Neutrophil (primary cell): Measurements from ENCODE around the gene RGP1.

Experiments
- H3K27ac ChIP-seq: fragments of 200-600 bp; sonication (generic); 2 replicates; pipeline ENCODE4 v1.5.1; 2016; ENCODE audit warnings: mild to moderate bottlenecking, moderate library complexity
- H3K27me3 ChIP-seq: fragments of 200-600 bp; sonication (generic); 2 replicates; pipeline ENCODE4 v1.6.0; 2016; ENCODE audit warnings: mild to moderate bottlenecking
- H3K36me3 ChIP-seq: fragments of 200-600 bp; sonication (generic); 2 replicates; pipeline ENCODE4 v1.5.1; 2017
- H3K4me1 ChIP-seq, 2 experiments: fragments of 200-600 bp in 1 of 2; sonication (generic) in 1 of 2; 1 replicate in 1 of 2; 2 replicates in 1 of 2; pipeline versions ENCODE4 v1.5.1 to v1.6.1; 2013 to 2016; ENCODE audit warnings: low read depth in 1 of 2, low read length in 1 of 2, mild to moderate bottlenecking in 1 of 2, moderate library complexity in 1 of 2; ENCODE audit not compliant: control insufficient read depth in 1 of 2, insufficient read depth in 1 of 2
- H3K4me3 ChIP-seq, 2 experiments: fragments of 200-600 bp in 1 of 2; sonication (generic) in 1 of 2; 1 replicate in 1 of 2; 2 replicates in 1 of 2; pipeline ENCODE4 v1.5.1; 2013 to 2016; ENCODE audit warnings: low read depth in 1 of 2, low read length in 1 of 2, mild to moderate bottlenecking in 1 of 2, moderate library complexity in 1 of 2
- H3K9me3 ChIP-seq: fragments of 200-600 bp; sonication (generic); 2 replicates; pipeline ENCODE4 v1.5.1; 2016
- CTCF ChIP-seq: fragments of 200-600 bp; sonication (generic); IDR thresholded peaks from 2 replicates; pipeline ENCODE4 v1.5.1; 2016; ENCODE audit warnings: antibody characterized with exemption

The RGP1 gene

GRCh38 chr9:35774907-35775635 is 26.0 kb downstream of the RGP1 start:
- Histone ChIP-seq H3K27me3 (no peaks in the 10 kb centered on the region), H3K36me3 (no peaks in the 10 kb centered on the region), H3K9me3 (no peaks in the 10 kb centered on the region), H3K4me1 (peaks cover 18 to 20% of the 10 kb centered on the region in 2 experiments), H3K4me3 (no peak overlapping the region), H3K27ac (peak overlapping the region; percentile 35)
- no peak for TF ChIP-seq CTCF

GRCh38 chr9:35776018-35776417 is 26.9 kb downstream of the RGP1 start:
- Histone ChIP-seq H3K9me3 (no peaks in the 10 kb centered on the region), H3K27ac (no peak overlapping the region), H3K27me3 (no peaks in the 10 kb centered on the region), H3K36me3 (no peaks in the 10 kb centered on the region), H3K4me1 (peaks cover 18 to 20% of the 10 kb centered on the region in 2 experiments), H3K4me3 (no peak overlapping the region)
- TF ChIP-seq CTCF: no peak

- no peaks in the 10 kb centered on the region for H3K27me3 ChIP-seq
- H3K36me3 ChIP-seq: no peaks in the 10 kb centered on the region
- no peak for TF ChIP-seq CTCF
- peaks cover 11 to 12% of the 10 kb centered on the region in 2 experiments for H3K4me1 ChIP-seq
- no peak overlapping the region for H3K27ac ChIP-seq
- H3K9me3 ChIP-seq: no peaks in the 10 kb centered on the region
- H3K4me3 ChIP-seq: no peak overlapping the region
Observed at GRCh38 chr9:35778496-35778895, 29.4 kb downstream of the RGP1 start.

- no peak overlapping the region for H3K27ac ChIP-seq
- H3K4me1 ChIP-seq: peaks cover 0 to under 1% of the 10 kb centered on the region in 2 experiments
- no peaks in the 10 kb centered on the region for H3K27me3 ChIP-seq
- no peak overlapping the region for H3K4me3 ChIP-seq
- H3K36me3 ChIP-seq: no peaks in the 10 kb centered on the region
- H3K9me3 ChIP-seq: no peaks in the 10 kb centered on the region
- TF ChIP-seq CTCF: no peak
Observed at GRCh38 chr9:35781066-35781465, 32.0 kb downstream of the RGP1 start.

GRCh38 chr9:35783418-35783817 is 34.3 kb downstream of the RGP1 start:
- H3K27ac ChIP-seq: no peak overlapping the region
- H3K36me3 ChIP-seq: no peaks in the 10 kb centered on the region
- TF ChIP-seq CTCF: no peak
- no peaks in the 10 kb centered on the region for H3K9me3 ChIP-seq
- H3K27me3 ChIP-seq: no peaks in the 10 kb centered on the region
- no peaks in the 10 kb centered on the region for H3K4me1 ChIP-seq
- no peak overlapping the region for H3K4me3 ChIP-seq
